Measurements from ENCODE around the gene PCBP4. TPM values are rescaled to one million over a fixed set of nuclear protein-coding genes. Genes with fewer than 3 reads are reported as not detected.

The PCBP4 gene
- total RNA-seq, 2 experiments from 2014 or later: 2.0 to 12.5 TPM

GRCh38 chr3:51937014-51937413 lies 30.2 kb downstream of the PCBP4 start:
- no peak for DNase-seq (ENCODE audit: low spot score)
- Histone ChIP-seq H3K4me2 (ENCODE audit: low read length) (no peak overlapping the region), H3K4me3 (ENCODE audit: low read depth, low read length, poor library complexity, severe bottlenecking) (no peak overlapping the region), H3K9me2 (ENCODE audit: insufficient read depth, low read length) (no peaks in the 10 kb centered on the region), H4K20me1 (ENCODE audit: insufficient read depth, low read length) (no peaks in the 10 kb centered on the region), H2AFZ (ENCODE audit: low read length) (no peak overlapping the region), H3K79me2 (ENCODE audit: insufficient read depth, low read depth, low read length) (peaks cover 23% of the 10 kb centered on the region), H3K36me3 (ENCODE audit: insufficient read depth, low read length) (peaks cover 74% of the 10 kb centered on the region), H3K27ac (ENCODE audit: low read depth, low read length, poor library complexity, severe bottlenecking) (no peak overlapping the region), H3K4me1 (ENCODE audit: insufficient read depth, low read length, poor library complexity, severe bottlenecking) (peaks cover 13% of the 10 kb centered on the region), H3K9me3 (ENCODE audit: low read length) (no peaks in the 10 kb centered on the region)
- no TSS peak for BruUV-seq (replicated peaks)
- intact Hi-C loops (cut with micrococcal nuclease; ENCODE audit: unreplicated experiment): no loop called here
- ChIA-PET CTCF (ENCODE audit: unreplicated experiment) (no interaction called here), POLR2A (no interaction called here)
- TF ChIP-seq EZH2phosphoT487 (IDR thresholded peaks at IDR 0.05; ENCODE audit: borderline replicate concordance, low read depth, low read length) (no peak), CTCF (conservative IDR thresholded peaks at IDR 0.05; ENCODE audit: low read length) (no peak)

- H3K4me1 ChIP-seq (ENCODE audit: insufficient read depth, low read length, poor library complexity, severe bottlenecking): peaks cover 13% of the 10 kb centered on the region
- H3K79me2 ChIP-seq (ENCODE audit: insufficient read depth, low read depth, low read length): peaks cover 18% of the 10 kb centered on the region
- H3K9me2 ChIP-seq (ENCODE audit: insufficient read depth, low read length): no peaks in the 10 kb centered on the region
- no peak overlapping the region for H2AFZ ChIP-seq (ENCODE audit: low read length)
- no peak for DNase-seq (ENCODE audit: low spot score)
- intact Hi-C loops (cut with micrococcal nuclease; ENCODE audit: unreplicated experiment): no loop called here
- no peak overlapping the region for H3K4me3 ChIP-seq (ENCODE audit: low read depth, low read length, poor library complexity, severe bottlenecking)
- ChIA-PET CTCF (ENCODE audit: unreplicated experiment) (no interaction called here), POLR2A (no interaction called here)
- no peaks in the 10 kb centered on the region for H3K9me3 ChIP-seq (ENCODE audit: low read length)
- BruUV-seq (replicated peaks): no TSS peak
- no peak overlapping the region for H3K4me2 ChIP-seq (ENCODE audit: low read length)
- H3K36me3 ChIP-seq (ENCODE audit: insufficient read depth, low read length): peaks cover 80% of the 10 kb centered on the region
- no peak for TF ChIP-seq CTCF (conservative IDR thresholded peaks at IDR 0.05; ENCODE audit: low read length)
- no peak for TF ChIP-seq EZH2phosphoT487 (IDR thresholded peaks at IDR 0.05; ENCODE audit: borderline replicate concordance, low read depth, low read length)
- no peaks in the 10 kb centered on the region for H4K20me1 ChIP-seq (ENCODE audit: insufficient read depth, low read length)
- H3K27ac ChIP-seq (ENCODE audit: low read depth, low read length, poor library complexity, severe bottlenecking): no peak overlapping the region
These were observed 31.1 kb downstream of the PCBP4 start for GRCh38 chr3:51935886-51936755.
